Prostate gland (tissue), 2 donors: ENCODE data around the gene TESPA1. TPM values are rescaled to one million over a fixed set of nuclear protein-coding genes. Genes with fewer than 3 reads are reported as not detected.
A peak's percentile ranks its signal among the peaks of the same experiment; 100 is the strongest.

Experiments
- DNase-seq: peaks from one replicate; pipeline ENCODE4 v3.0.0-alpha.2; 2019; ENCODE audit warnings: low spot score
- H3K27ac ChIP-seq, 2 donors: fragments of 200-600 bp; sonication (generic); 2 replicates each; pipeline ENCODE4 v1.5.1; 2017 to 2019
- H3K27me3 ChIP-seq: fragments of 200-600 bp; sonication (generic); replicated peaks from 2 replicates; pipeline ENCODE4 v1.5.1; 2019; ENCODE audit not compliant: insufficient read depth
- H3K36me3 ChIP-seq, 2 donors: fragments of 200-600 bp; sonication (generic); 1 replicate in 1 of 2; 2 replicates in 1 of 2; pipeline versions ENCODE4 v1.5.1 to v1.8.1; 2017 to 2019
- H3K4me1 ChIP-seq: fragments of 200-600 bp; sonication (generic); replicated peaks from 2 replicates; pipeline ENCODE4 v1.5.1; 2019
- H3K4me3 ChIP-seq, 2 donors: fragments of 200-600 bp; sonication (generic); 2 replicates each; pipeline ENCODE4 v1.5.1; 2017 to 2019
- H3K9me3 ChIP-seq: fragments of 200-600 bp; sonication (generic); 2 replicates; pipeline ENCODE4 v1.5.1; 2017
- CTCF ChIP-seq, 4 experiments: fragments of 200-600 bp in 2 of 4; fragments of 450-650 bp in 2 of 4; sonication (generic) in 2 of 4; IDR thresholded peaks; 1 replicate in 3 of 4; 2 replicates in 1 of 4; pipeline ENCODE4 v1.5.1; 2016 to 2019; ENCODE audit warnings: antibody characterized with exemption in 4 of 4, mild to moderate bottlenecking in 2 of 4, moderate library complexity in 2 of 4
- POLR2A ChIP-seq: fragments of 450-650 bp; IDR thresholded peaks from one replicate; pipeline ENCODE4 v1.6.1; 2016; ENCODE audit warnings: antibody characterized with exemption, mild to moderate bottlenecking
- POLR2AphosphoS5 ChIP-seq: sonication (generic); formaldehyde crosslinking; IDR thresholded peaks from one replicate; pipeline ENCODE4 v1.6.1; 2017; ENCODE audit warnings: antibody characterized with exemption
- WGBS: methylation state at CpG from one replicate; pipeline ENCODE4 v1.1.5; 2018; 5-methylcytosine and 5-hydroxymethylcytosine counted together
- intact Hi-C: fragments of 100-400 bp; cut with DNase I; formaldehyde crosslinking; loops from one replicate; pipeline ENCODE4 v1.14.2; 2022
- total RNA-seq, 2 donors: library from RNA; depleted of rRNA; stranded (reverse); fragments of >200 nt; gene quantifications; one replicate each; pipeline ENCODE4 v1.1.0, GENCODE V29; 2016

TESPA1 gene
- total RNA-seq, 2 donors from 2014 or later = 0.41 to 6.1 TPM

DNA sequence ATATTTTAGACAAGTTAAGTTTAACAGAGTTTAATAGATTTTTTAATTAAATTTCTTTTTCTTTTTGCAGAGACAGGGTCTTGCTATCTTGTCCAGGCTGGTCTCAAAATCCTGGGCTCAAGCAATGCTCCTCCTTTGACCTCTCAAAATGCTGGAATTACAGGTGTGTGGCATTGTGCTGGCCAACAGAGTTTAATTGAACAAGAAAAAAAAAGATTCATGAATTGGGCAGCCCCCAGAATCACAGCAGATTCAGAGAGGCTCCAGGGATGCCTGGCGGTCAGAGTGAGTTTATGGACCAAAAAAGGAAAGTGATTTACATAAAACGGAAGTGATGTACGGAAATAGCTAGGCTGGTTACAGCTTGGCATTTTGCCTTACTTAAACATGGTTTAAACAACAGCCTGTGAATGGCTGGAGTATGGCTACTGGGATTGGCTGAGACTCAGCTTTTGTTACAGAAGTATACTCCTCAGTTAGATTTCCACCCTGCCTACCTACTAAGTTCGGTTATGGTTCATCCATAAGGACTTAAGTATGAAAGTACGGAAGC is 14.5 kb upstream of the TESPA1 start:
- TF ChIP-seq POLR2A (no peak), CTCF (IDR thresholded peaks at IDR 0.05) (no peak)
- Histone ChIP-seq H3K36me3 (no peaks in the 10 kb centered on the region), H3K4me1 (no peaks in the 10 kb centered on the region), H3K27ac (no peak overlapping the region), H3K9me3 (no peaks in the 10 kb centered on the region), H3K4me3 (no peak overlapping the region), H3K27me3 (no peaks in the 10 kb centered on the region)
- intact Hi-C loops = no loop called here
- DNase-seq = no peak
- 50% methylated on average over 5 of the region's 5 CpGs for WGBS

GRCh38 chr12:54997929-54998522 is 13.5 kb upstream of the TESPA1 start:
- TF ChIP-seq POLR2AphosphoS5 = no peak
- TF ChIP-seq CTCF (IDR thresholded peaks at IDR 0.05) = no peak
- no peak for TF ChIP-seq POLR2A
- H3K4me1 ChIP-seq = no peaks in the 10 kb centered on the region
- DNase-seq = no peak
- intact Hi-C loops = no loop called here
- WGBS = 64% methylated on average over 4 of the region's 4 CpGs
- no peaks in the 10 kb centered on the region for H3K36me3 ChIP-seq
- H3K4me3 ChIP-seq = no peak overlapping the region
- H3K9me3 ChIP-seq = no peaks in the 10 kb centered on the region
- H3K27me3 ChIP-seq = no peaks in the 10 kb centered on the region
- no peak overlapping the region for H3K27ac ChIP-seq

DNA sequence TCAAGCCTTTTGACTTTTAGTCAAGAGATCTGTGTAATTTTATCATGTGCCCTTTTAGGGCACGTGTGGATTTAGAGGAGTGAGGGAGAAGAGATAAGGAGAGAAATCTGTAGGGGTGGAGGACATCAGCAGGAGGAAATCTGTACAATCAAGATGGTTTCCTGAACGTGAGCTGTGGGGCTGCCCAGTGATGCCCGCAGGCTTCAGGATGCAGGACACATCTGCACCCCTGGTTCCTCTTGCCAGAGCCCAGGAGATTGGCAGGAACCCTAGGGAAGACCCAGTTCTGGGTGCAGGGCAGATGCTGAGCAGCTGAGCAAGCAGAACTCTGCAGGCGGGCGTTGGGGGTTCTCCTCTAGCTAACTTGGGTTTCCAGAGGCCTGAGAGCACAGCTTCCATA is 11.6 kb upstream of the TESPA1 start:
- 59% methylated on average over 5 of the region's 5 CpGs for WGBS
- H3K9me3 ChIP-seq = no peaks in the 10 kb centered on the region
- H3K4me1 ChIP-seq = no peaks in the 10 kb centered on the region
- H3K27me3 ChIP-seq = no peaks in the 10 kb centered on the region
- no peak for DNase-seq
- TF ChIP-seq CTCF (IDR thresholded peaks at IDR 0.05) = no peak
- no peaks in the 10 kb centered on the region for H3K36me3 ChIP-seq
- H3K27ac ChIP-seq = no peak overlapping the region
- H3K4me3 ChIP-seq = no peak overlapping the region
- intact Hi-C loops = no loop called here

GRCh38 chr12:54993181-54993835 is 8.7 kb upstream of the TESPA1 start:
- H3K9me3 ChIP-seq = no peaks in the 10 kb centered on the region
- no peak overlapping the region for H3K27ac ChIP-seq
- no peak overlapping the region for H3K4me3 ChIP-seq
- DNase-seq = peak; percentile 55
- intact Hi-C loops = loop anchor here (1.0 kb wide), 1 partner anchor 80 kb away; no protein-coding TSS in a partner anchor
- WGBS = 22% methylated on average over 12 of the region's 12 CpGs
- H3K36me3 ChIP-seq = no peaks in the 10 kb centered on the region
- H3K4me1 ChIP-seq = no peaks in the 10 kb centered on the region
- TF ChIP-seq CTCF (IDR thresholded peaks at IDR 0.05) (peak; percentile 77 to 92 (median 82)), POLR2AphosphoS5 (no peak), POLR2A (no peak)
- no peaks in the 10 kb centered on the region for H3K27me3 ChIP-seq

DNA sequence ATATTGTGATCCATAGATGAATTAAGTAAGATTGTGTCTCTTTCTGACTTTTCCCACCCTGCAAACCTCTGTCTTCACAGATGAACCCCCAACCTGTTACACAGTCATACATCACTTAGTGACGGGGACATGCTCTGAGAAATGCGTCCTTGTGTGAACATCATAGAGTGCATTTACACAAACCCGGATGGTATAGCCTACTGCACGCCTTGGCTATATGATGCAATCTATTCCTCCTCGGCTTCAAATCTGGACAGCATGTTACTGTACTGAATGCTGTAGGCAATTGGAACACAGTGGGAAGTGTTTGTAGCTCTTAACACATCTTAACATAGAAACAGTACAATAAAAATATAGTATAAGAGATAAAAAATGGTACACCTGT is 7.4 kb upstream of the TESPA1 start:
- no peak overlapping the region for H3K27ac ChIP-seq
- intact Hi-C loops = no loop called here
- no peak for DNase-seq
- no peaks in the 10 kb centered on the region for H3K4me1 ChIP-seq
- H3K4me3 ChIP-seq = no peak overlapping the region
- no peaks in the 10 kb centered on the region for H3K9me3 ChIP-seq
- no peak for TF ChIP-seq POLR2AphosphoS5
- TF ChIP-seq CTCF (IDR thresholded peaks at IDR 0.05) = no peak
- TF ChIP-seq POLR2A = no peak
- H3K27me3 ChIP-seq = no peaks in the 10 kb centered on the region
- H3K36me3 ChIP-seq = no peaks in the 10 kb centered on the region
- WGBS = 82% methylated on average over 5 of the region's 5 CpGs
